Loucy (cell line): ENCODE measurements around the gene KRTAP1-3.
"Not testable (repeated sequence)": the region's sequence is repeated elsewhere in the genome, so short reads cannot be mapped to it uniquely, and the experiment has no call there.

Experiments used
- H2AFZ ChIP-seq: fragments of 200-600 bp; sonication (generic); 2 replicates; pipeline ENCODE4 v1.6.0; 2016; ENCODE audit warnings: antibody characterized with exemption, mild to moderate bottlenecking, low read length, moderate library complexity
- H3F3A ChIP-seq: fragments of 200-600 bp; 2 replicates; pipeline ENCODE4 v1.6.0; 2016; ENCODE audit warnings: antibody characterized with exemption, low read depth, mild to moderate bottlenecking
- H3K27me3 ChIP-seq: fragments of 200-600 bp; sonication (generic); 2 replicates; pipeline ENCODE4 v1.6.1; 2014; ENCODE audit warnings: low read length, mild to moderate bottlenecking; ENCODE audit not compliant: insufficient read depth, poor library complexity, severe bottlenecking
- H3K36me3 ChIP-seq: fragments of 200-600 bp; sonication (generic); 2 replicates; pipeline ENCODE4 v1.6.1; 2016; ENCODE audit warnings: low read length; ENCODE audit not compliant: insufficient read depth
- H3K4me1 ChIP-seq: fragments of 200-600 bp; sonication (generic); 2 replicates; pipeline ENCODE4 v1.5.1; 2014; ENCODE audit warnings: low read length, mild to moderate bottlenecking; ENCODE audit not compliant: insufficient read depth, poor library complexity, severe bottlenecking
- H3K4me2 ChIP-seq: fragments of 200-600 bp; sonication (generic); 2 replicates; pipeline ENCODE4 v1.6.0; 2014; ENCODE audit warnings: antibody characterized with exemption, low read length, low read depth, mild to moderate bottlenecking; ENCODE audit not compliant: poor library complexity, severe bottlenecking
- H3K4me3 ChIP-seq: fragments of 200-600 bp; sonication (generic); 2 replicates; pipeline ENCODE4 v1.5.1; 2014; ENCODE audit warnings: low read length, mild to moderate bottlenecking, mixed read lengths; ENCODE audit not compliant: poor library complexity, severe bottlenecking
- H3K79me2 ChIP-seq: fragments of 200-600 bp; sonication (generic); 2 replicates; pipeline ENCODE4 v1.6.1; 2014; ENCODE audit warnings: low read length; ENCODE audit not compliant: insufficient read depth
- H3K9ac ChIP-seq: fragments of 200-600 bp; sonication (generic); 2 replicates; pipeline ENCODE4 v1.6.0; 2014; ENCODE audit warnings: mild to moderate bottlenecking, low read depth, low read length, moderate library complexity; ENCODE audit not compliant: poor library complexity, severe bottlenecking
- H3K9me2 ChIP-seq: fragments of 200-600 bp; sonication (generic); replicated peaks from 2 replicates; pipeline ENCODE4 v1.6.1; 2016; ENCODE audit warnings: low read depth, low read length, mixed read lengths
- H3K9me3 ChIP-seq: fragments of 200-600 bp; sonication (generic); 2 replicates; pipeline ENCODE4 v1.6.1; 2014; ENCODE audit warnings: mild to moderate bottlenecking, antibody characterized with exemption, low read length, low read depth; ENCODE audit not compliant: insufficient read depth
- H4K20me1 ChIP-seq: fragments of 200-600 bp; sonication (generic); 2 replicates; pipeline ENCODE4 v1.6.0; 2014; ENCODE audit warnings: antibody characterized with exemption, low read length, mild to moderate bottlenecking; ENCODE audit not compliant: insufficient read depth, poor library complexity, severe bottlenecking
- EZH2phosphoT487 ChIP-seq: fragments of 200-600 bp; IDR thresholded peaks from 2 replicates; pipeline ENCODE4 v1.6.1; 2018; ENCODE audit warnings: antibody characterized with exemption, mild to moderate bottlenecking, moderate library complexity, borderline replicate concordance
- TF ChIP-seq, protein P1 (sequence below): fragments of 200-600 bp; sonication (generic); conservative IDR thresholded peaks from 2 replicates; pipeline ENCODE4 v1.5.1; 2014; ENCODE audit warnings: mild to moderate bottlenecking, antibody characterized with exemption, low read length

Gene KRTAP1-3, protein sequence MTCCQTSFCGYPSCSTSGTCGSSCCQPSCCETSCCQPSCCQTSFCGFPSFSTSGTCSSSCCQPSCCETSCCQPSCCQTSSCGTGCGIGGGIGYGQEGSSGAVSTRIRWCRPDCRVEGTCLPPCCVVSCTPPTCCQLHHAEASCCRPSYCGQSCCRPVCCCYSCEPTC

DNA sequence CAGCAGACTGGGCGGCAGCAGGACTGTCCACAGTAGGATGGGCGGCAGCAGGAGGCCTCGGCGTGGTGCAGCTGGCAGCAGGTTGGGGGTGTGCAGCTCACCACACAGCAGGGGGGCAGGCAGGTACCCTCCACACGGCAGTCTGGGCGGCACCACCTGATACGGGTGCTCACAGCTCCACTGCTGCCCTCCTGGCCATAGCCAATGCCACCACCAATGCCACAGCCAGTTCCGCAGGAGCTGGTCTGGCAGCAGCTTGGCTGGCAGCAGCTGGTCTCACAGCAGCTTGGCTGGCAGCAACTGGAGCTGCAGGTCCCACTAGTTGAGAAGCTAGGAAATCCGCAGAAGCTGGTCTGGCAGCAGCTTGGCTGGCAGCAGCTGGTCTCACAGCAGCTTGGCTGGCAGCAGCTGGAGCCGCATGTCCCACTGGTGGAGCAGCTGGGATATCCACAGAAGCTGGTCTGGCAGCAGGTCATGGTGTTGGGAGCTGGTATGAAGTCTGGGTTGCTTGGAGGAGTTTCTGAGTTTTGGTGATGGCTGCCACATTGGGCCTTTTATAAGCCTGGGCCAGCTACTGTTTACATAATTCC, at the start of gene KRTAP1-3:
Gene KRTAP1-3, minus strand, starts transcription at position 529 of the 590 bp plus-strand sequence. Its CDS starts 53 bp downstream, at position 476.
- H3K4me1 ChIP-seq, H4K20me1 ChIP-seq, H2AFZ ChIP-seq, H3K9me3 ChIP-seq, H3K4me2 ChIP-seq, H3K9me2 ChIP-seq, H3K4me3 ChIP-seq, H3K79me2 ChIP-seq, H3K27me3 ChIP-seq, H3F3A ChIP-seq, H3K36me3 ChIP-seq, H3K9ac ChIP-seq: not testable (repeated sequence)

DNA sequence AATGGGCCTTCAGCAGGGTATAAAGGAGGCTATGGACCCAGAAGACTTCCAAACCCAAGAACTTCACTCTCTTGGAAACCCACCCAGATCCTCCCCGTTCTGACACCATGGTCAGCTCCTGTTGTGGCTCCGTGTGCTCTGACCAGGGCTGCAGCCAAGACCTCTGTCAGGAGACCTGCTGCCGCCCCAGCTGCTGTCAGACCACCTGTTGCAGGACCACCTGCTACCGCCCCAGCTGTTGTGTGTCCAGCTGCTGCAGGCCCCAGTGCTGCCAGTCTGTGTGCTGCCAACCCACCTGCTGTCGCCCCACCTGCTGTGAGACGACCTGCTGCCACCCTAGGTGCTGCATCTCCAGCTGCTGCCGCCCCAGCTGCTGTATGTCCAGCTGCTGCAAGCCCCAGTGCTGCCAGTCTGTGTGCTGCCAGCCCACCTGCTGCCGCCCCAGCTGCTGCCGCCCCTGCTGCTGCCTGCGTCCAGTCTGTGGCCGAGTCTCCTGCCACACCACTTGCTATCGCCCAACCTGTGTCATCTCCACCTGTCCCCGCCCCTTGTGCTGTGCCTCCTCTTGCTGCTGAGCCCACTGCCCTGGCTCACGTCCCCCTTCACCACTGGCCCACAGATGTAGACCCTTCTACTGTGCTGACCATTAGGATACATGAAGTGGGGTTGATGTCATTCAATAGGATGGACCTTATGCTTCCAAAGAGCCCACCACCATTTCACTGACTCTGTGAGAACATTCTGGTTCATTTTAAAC, 49.6 kb upstream of the KRTAP1-3 start, which contains the start of gene KRTAP4-7:
Gene KRTAP4-7, plus strand, starts transcription at position 51 of the 757 bp plus-strand sequence. Its CDS starts 57 bp downstream, at position 108.
- not testable (repeated sequence) for H3K4me2 ChIP-seq, H3K4me1 ChIP-seq, H3K79me2 ChIP-seq, H3K9ac ChIP-seq, H3K9me2 ChIP-seq, H3F3A ChIP-seq, H3K9me3 ChIP-seq, H3K27me3 ChIP-seq, H2AFZ ChIP-seq, H3K36me3 ChIP-seq, H4K20me1 ChIP-seq, H3K4me3 ChIP-seq

DNA sequence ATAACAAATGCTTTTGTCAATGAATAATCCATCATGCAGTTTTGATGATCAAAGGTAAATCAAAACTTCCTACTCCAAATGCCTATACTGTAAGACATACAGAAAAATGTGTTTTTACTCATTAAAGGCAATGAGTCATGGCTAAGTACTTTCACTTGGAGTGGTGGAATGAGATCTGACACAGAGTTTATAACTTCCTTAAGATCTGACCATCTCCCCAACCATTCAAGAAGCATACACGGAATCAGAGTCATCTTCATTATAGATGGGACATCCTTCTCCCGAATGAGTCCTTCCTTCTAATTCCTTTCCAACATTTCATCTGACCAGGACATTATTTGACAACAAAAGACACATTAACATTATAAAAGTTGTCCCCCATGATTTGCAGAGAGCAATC, 48.8 kb upstream of the KRTAP1-3 start:
- H3K36me3 ChIP-seq, H3K9me3 ChIP-seq, H3F3A ChIP-seq, H3K4me3 ChIP-seq, H3K9me2 ChIP-seq, H2AFZ ChIP-seq, H3K9ac ChIP-seq, H3K4me1 ChIP-seq, H4K20me1 ChIP-seq, H3K27me3 ChIP-seq, H3K4me2 ChIP-seq, H3K79me2 ChIP-seq: not testable (repeated sequence)

DNA sequence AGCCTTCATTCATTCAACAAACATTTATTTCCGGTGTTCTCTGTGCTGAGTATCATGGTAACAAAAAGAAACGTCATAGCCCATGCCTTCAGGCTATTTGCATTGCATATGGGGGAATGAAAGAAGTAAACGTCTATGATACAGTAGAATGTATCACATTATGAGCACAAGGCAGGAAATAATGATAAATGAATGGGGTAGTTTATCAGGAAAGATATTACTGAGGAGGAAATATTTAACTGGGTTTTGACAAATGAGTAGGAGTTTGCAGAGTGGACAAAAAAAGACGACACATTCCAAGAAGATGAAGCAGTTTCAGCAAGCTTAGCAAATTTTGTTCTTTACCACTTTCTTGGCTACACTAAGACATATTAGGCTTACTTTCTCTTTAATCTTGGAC, 48.0 kb upstream of the KRTAP1-3 start:
- H3K27me3 ChIP-seq, result no peaks in the 10 kb centered on the region
- TF ChIP-seq, protein P1, sequence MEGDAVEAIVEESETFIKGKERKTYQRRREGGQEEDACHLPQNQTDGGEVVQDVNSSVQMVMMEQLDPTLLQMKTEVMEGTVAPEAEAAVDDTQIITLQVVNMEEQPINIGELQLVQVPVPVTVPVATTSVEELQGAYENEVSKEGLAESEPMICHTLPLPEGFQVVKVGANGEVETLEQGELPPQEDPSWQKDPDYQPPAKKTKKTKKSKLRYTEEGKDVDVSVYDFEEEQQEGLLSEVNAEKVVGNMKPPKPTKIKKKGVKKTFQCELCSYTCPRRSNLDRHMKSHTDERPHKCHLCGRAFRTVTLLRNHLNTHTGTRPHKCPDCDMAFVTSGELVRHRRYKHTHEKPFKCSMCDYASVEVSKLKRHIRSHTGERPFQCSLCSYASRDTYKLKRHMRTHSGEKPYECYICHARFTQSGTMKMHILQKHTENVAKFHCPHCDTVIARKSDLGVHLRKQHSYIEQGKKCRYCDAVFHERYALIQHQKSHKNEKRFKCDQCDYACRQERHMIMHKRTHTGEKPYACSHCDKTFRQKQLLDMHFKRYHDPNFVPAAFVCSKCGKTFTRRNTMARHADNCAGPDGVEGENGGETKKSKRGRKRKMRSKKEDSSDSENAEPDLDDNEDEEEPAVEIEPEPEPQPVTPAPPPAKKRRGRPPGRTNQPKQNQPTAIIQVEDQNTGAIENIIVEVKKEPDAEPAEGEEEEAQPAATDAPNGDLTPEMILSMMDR, result no peak
- TF ChIP-seq EZH2phosphoT487, result no peak
- no peaks in the 10 kb centered on the region for H3F3A ChIP-seq
- H3K9ac ChIP-seq, result no peak overlapping the region
- no peak overlapping the region for H2AFZ ChIP-seq
- no peaks in the 10 kb centered on the region for H3K79me2 ChIP-seq
- H3K9me3 ChIP-seq, result no peaks in the 10 kb centered on the region
- H3K4me3 ChIP-seq, result no peak overlapping the region
- no peaks in the 10 kb centered on the region for H4K20me1 ChIP-seq
- no peaks in the 10 kb centered on the region for H3K4me1 ChIP-seq
- no peaks in the 10 kb centered on the region for H3K9me2 ChIP-seq
- no peak overlapping the region for H3K4me2 ChIP-seq
- H3K36me3 ChIP-seq, result no peaks in the 10 kb centered on the region
